Neural progenitor cell (in vitro differentiated cells): ENCODE measurements around the gene AMOTL2. TPM values are rescaled to one million over a fixed set of nuclear protein-coding genes. Genes with fewer than 3 reads are reported as not detected.
A peak's percentile ranks its signal among the peaks of the same experiment; 100 is the strongest.

Source experiments
- DNase-seq: peaks from one replicate; pipeline ENCODE4 v3.0.0-alpha.2; 2016; ENCODE audit warnings: low spot score
- H2AFZ ChIP-seq: fragments of 200-600 bp; sonication (generic); replicated peaks from 2 replicates; pipeline ENCODE4 v1.6.1; 2016; ENCODE audit warnings: antibody characterized with exemption
- H3F3A ChIP-seq: fragments of 200-600 bp; sonication (generic); 2 replicates; pipeline ENCODE4 v1.6.1; 2016; ENCODE audit warnings: antibody characterized with exemption, low read depth
- H3K27ac ChIP-seq: fragments of 200-600 bp; sonication (generic); 2 replicates; pipeline ENCODE4 v1.5.1; 2016; ENCODE audit warnings: mild to moderate bottlenecking
- H3K27me3 ChIP-seq: fragments of 200-600 bp; sonication (generic); 2 replicates; pipeline ENCODE4 v1.6.1; 2016; ENCODE audit warnings: mild to moderate bottlenecking, moderate library complexity
- H3K36me3 ChIP-seq: fragments of 200-600 bp; sonication (generic); 2 replicates; pipeline ENCODE4 v1.5.1; 2016
- H3K4me1 ChIP-seq: fragments of 200-600 bp; sonication (generic); 2 replicates; pipeline ENCODE4 v1.6.1; 2016; ENCODE audit warnings: mixed run types
- H3K4me2 ChIP-seq: fragments of 200-600 bp; sonication (generic); 2 replicates; pipeline ENCODE4 v1.6.1; 2016
- H3K4me3 ChIP-seq: fragments of 200-600 bp; sonication (generic); 2 replicates; pipeline ENCODE4 v1.5.1; 2016
- H3K79me2 ChIP-seq: fragments of 200-600 bp; sonication (generic); 2 replicates; pipeline ENCODE4 v1.6.1; 2016; ENCODE audit warnings: low read depth
- H3K9ac ChIP-seq: fragments of 200-600 bp; sonication (generic); 2 replicates; pipeline ENCODE4 v1.6.1; 2016
- H3K9me3 ChIP-seq: fragments of 200-600 bp; sonication (generic); 2 replicates; pipeline ENCODE4 v1.5.1; 2016; ENCODE audit warnings: low read depth
- H4K20me1 ChIP-seq: fragments of 200-600 bp; sonication (generic); 2 replicates; pipeline ENCODE4 v1.6.1; 2016; ENCODE audit warnings: low read depth
- H3K27ac Mint-ChIP-seq: 3 replicates; pipeline ENCODE4 v1.8.0; 2021; ENCODE audit warnings: mixed read lengths
- H3K27me3 Mint-ChIP-seq: 2 replicates; pipeline ENCODE4 v1.8.0; 2022; ENCODE audit warnings: low read depth, mild to moderate bottlenecking, inconsistent platforms, moderate library complexity, mixed read lengths; ENCODE audit not compliant: insufficient read depth
- H3K36me3 Mint-ChIP-seq: 3 replicates; pipeline ENCODE4 v1.8.0; 2021; ENCODE audit warnings: mixed read lengths
- H3K4me1 Mint-ChIP-seq: 3 replicates; pipeline ENCODE4 v1.8.0; 2021; ENCODE audit warnings: mixed read lengths
- H3K4me3 Mint-ChIP-seq: 3 replicates; pipeline ENCODE4 v1.8.0; 2021; ENCODE audit warnings: mild to moderate bottlenecking, moderate library complexity, mixed read lengths
- H3K9me3 Mint-ChIP-seq: 3 replicates; pipeline ENCODE4 v1.8.0; 2020; ENCODE audit warnings: mixed read lengths
- EZH2 ChIP-seq: fragments of 200-600 bp; sonication (generic); IDR thresholded peaks from 2 replicates; pipeline ENCODE4 v1.6.1; 2017; ENCODE audit warnings: antibody characterized with exemption, mild to moderate bottlenecking, moderate library complexity
- EZH2phosphoT487 ChIP-seq: fragments of 200-600 bp; sonication (generic); IDR thresholded peaks from 2 replicates; pipeline ENCODE4 v1.6.1; 2017; ENCODE audit warnings: antibody characterized with exemption
- total RNA-seq: library from RNA; depleted of rRNA; stranded (reverse); fragments of >200 nt; gene quantifications from 2 replicates; pipeline ENCODE4 v1.2.3, GENCODE V29; 2015; ENCODE audit warnings: low replicate concordance
- TF ChIP-seq, protein P1 (sequence below): fragments of 200-600 bp; sonication (generic); IDR thresholded peaks from 2 replicates; pipeline ENCODE4 v1.5.1; 2017; ENCODE audit warnings: antibody characterized with exemption, mild to moderate bottlenecking

AMOTL2 gene
- total RNA-seq, 1 donor from 2014 or later = 62.9 TPM

DNA sequence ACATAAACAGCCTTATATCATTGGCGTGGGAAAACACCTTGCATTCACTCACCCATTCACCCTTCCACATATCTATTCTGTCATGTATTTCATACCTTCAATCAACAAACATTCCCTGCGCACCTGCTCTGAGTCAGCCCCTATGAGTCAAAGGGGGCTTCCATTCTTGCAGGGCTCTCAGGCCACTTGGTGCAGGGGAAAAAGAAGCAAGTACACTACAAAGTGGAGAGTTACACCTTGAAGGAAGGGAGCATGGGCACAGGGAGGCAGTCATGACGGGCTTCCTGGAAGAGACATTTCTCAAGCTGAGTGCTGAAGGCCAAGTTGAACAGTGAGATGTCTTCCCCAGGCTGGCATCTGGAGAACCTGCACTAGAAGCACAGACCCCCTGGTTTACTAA lies 4.6 kb upstream of the AMOTL2 start:
- H3K4me1 Mint-ChIP-seq = peaks cover 32% of the 10 kb centered on the region
- no peaks in the 10 kb centered on the region for H3K36me3 ChIP-seq
- H3F3A ChIP-seq = peaks cover 19% of the 10 kb centered on the region
- H3K4me2 ChIP-seq = no peak overlapping the region
- no peak for DNase-seq
- no peak overlapping the region for H3K4me3 ChIP-seq
- H3K9me3 ChIP-seq = no peaks in the 10 kb centered on the region
- no peak for TF ChIP-seq EZH2
- no peaks in the 10 kb centered on the region for H3K36me3 Mint-ChIP-seq
- H3K4me3 Mint-ChIP-seq = peak overlapping the region; percentile 49
- H2AFZ ChIP-seq = no peak overlapping the region
- no peaks in the 10 kb centered on the region for H4K20me1 ChIP-seq
- H3K27ac ChIP-seq = no peak overlapping the region
- no peak overlapping the region for H3K27ac Mint-ChIP-seq
- H3K27me3 Mint-ChIP-seq = peaks cover 8% of the 10 kb centered on the region
- no peak overlapping the region for H3K9ac ChIP-seq
- peaks cover 1% of the 10 kb centered on the region for H3K9me3 Mint-ChIP-seq
- peaks cover 4% of the 10 kb centered on the region for H3K79me2 ChIP-seq
- H3K27me3 ChIP-seq = peaks cover 32% of the 10 kb centered on the region
- peaks cover 40% of the 10 kb centered on the region for H3K4me1 ChIP-seq

DNA sequence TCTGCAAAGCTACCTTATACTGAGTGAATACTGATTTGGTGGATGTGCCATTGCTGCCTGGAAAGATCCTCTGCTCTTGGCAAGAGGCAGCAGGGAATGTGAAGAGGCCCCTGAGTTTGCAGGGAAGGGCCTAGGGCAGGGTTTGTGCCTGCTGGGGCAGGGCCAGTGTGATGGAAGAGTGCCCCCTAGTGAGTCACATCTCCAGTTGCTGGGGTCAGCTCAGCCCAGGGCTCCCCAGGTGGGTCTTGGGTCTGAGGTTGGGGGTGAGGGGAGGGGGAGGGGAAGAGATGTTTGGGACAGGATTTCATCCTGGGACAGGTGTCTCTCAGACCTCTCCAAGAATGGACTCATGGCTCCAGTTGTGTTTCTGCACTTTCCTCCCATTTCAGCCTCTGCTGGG lies 4.1 kb upstream of the AMOTL2 start:
- H3K36me3 Mint-ChIP-seq = no peaks in the 10 kb centered on the region
- H3K9me3 Mint-ChIP-seq = peaks cover 1% of the 10 kb centered on the region
- Histone ChIP-seq H3K36me3 (no peaks in the 10 kb centered on the region), H3F3A (peaks cover 21% of the 10 kb centered on the region), H3K4me1 (peaks cover 40% of the 10 kb centered on the region), H2AFZ (no peak overlapping the region), H3K27me3 (peaks cover 32% of the 10 kb centered on the region), H3K27ac (no peak overlapping the region), H4K20me1 (peaks cover 2% of the 10 kb centered on the region), H3K79me2 (peaks cover 8% of the 10 kb centered on the region), H3K4me3 (no peak overlapping the region), H3K9me3 (no peaks in the 10 kb centered on the region), H3K9ac (no peak overlapping the region), H3K4me2 (peak overlapping the region; percentile 19)
- DNase-seq = peak; percentile 72
- H3K27ac Mint-ChIP-seq = no peak overlapping the region
- TF ChIP-seq, protein P1, sequence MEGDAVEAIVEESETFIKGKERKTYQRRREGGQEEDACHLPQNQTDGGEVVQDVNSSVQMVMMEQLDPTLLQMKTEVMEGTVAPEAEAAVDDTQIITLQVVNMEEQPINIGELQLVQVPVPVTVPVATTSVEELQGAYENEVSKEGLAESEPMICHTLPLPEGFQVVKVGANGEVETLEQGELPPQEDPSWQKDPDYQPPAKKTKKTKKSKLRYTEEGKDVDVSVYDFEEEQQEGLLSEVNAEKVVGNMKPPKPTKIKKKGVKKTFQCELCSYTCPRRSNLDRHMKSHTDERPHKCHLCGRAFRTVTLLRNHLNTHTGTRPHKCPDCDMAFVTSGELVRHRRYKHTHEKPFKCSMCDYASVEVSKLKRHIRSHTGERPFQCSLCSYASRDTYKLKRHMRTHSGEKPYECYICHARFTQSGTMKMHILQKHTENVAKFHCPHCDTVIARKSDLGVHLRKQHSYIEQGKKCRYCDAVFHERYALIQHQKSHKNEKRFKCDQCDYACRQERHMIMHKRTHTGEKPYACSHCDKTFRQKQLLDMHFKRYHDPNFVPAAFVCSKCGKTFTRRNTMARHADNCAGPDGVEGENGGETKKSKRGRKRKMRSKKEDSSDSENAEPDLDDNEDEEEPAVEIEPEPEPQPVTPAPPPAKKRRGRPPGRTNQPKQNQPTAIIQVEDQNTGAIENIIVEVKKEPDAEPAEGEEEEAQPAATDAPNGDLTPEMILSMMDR = peak; percentile 67
- TF ChIP-seq EZH2 = no peak
- peaks cover 32% of the 10 kb centered on the region for H3K4me1 Mint-ChIP-seq
- no peak overlapping the region for H3K4me3 Mint-ChIP-seq
- H3K27me3 Mint-ChIP-seq = peaks cover 10% of the 10 kb centered on the region

DNA sequence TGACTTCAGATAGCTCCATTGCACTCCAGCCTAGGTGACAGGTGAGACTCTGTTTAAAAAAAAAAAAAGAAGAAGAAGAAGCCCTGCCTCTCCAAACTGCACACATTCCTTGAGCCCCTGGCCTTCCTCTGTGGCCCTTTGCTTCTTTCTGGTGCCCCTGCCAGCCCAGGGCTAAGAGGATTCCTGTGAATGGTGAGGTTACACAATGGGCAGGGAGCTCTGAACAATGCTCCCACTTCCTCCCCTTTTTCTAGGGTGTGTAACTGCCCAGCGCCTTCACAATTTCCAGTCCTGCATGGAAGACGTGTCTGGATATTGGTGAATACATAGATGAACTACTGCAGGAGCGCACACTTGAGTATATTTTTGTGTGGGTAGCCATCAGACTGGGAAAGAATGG lies 3.6 kb upstream of the AMOTL2 start:
- H3K9me3 ChIP-seq = no peaks in the 10 kb centered on the region
- Mint-ChIP-seq H3K4me1 (peaks cover 36% of the 10 kb centered on the region), H3K27me3 (peaks cover 13% of the 10 kb centered on the region), H3K27ac (no peak overlapping the region), H3K9me3 (peaks cover 1% of the 10 kb centered on the region), H3K36me3 (no peaks in the 10 kb centered on the region), H3K4me3 (no peak overlapping the region)
- peak; percentile 41 for DNase-seq
- H3F3A ChIP-seq = peaks cover 21% of the 10 kb centered on the region
- H3K4me1 ChIP-seq = peaks cover 40% of the 10 kb centered on the region
- no peak overlapping the region for H2AFZ ChIP-seq
- H3K36me3 ChIP-seq = no peaks in the 10 kb centered on the region
- no peak overlapping the region for H3K9ac ChIP-seq
- peaks cover 13% of the 10 kb centered on the region for H3K79me2 ChIP-seq
- H3K27me3 ChIP-seq = peaks cover 32% of the 10 kb centered on the region
- TF ChIP-seq EZH2phosphoT487 (no peak), EZH2 (no peak)
- H3K27ac ChIP-seq = no peak overlapping the region
- H3K4me3 ChIP-seq = no peak overlapping the region
- peak overlapping the region; percentile 19 for H3K4me2 ChIP-seq
- peaks cover 7% of the 10 kb centered on the region for H4K20me1 ChIP-seq

DNA sequence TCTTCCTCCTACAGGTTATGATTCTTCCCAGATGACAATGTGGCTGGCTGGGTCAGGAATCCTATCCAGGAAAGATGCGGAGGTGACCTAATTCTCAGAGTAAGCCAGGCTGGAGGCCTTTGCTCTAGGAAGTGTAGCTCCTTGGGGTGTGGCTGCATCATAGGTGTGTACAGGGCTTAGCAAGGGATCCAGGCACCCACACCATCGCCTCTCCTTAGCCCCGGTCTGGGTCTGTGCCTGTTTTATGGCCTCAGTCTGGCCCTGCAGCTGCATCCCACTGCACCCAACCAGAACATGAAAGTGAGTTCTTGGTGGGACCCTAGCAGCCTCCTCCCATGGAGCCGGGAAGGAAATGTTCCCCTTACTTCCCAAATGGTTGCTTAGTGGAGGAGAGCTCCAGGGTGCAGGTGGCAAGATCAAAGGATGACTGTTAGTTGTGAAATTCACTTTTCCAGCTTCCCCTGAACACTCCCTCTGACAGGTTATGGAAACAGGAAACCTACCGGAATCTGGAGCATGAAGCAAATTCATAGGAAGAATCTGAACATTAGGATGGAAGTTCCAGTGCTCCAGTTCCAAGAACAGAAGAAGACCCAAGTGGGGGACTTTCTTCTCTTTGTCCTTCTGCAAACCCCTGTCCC lies 2.7 kb upstream of the AMOTL2 start:
- Histone ChIP-seq H3K36me3 (no peaks in the 10 kb centered on the region), H3K4me2 (no peak overlapping the region), H3K27ac (no peak overlapping the region), H3K79me2 (peaks cover 23% of the 10 kb centered on the region), H4K20me1 (peaks cover 17% of the 10 kb centered on the region), H3K4me1 (peaks cover 45% of the 10 kb centered on the region), H3F3A (peaks cover 21% of the 10 kb centered on the region), H3K9ac (no peak overlapping the region), H2AFZ (no peak overlapping the region), H3K27me3 (peaks cover 32% of the 10 kb centered on the region), H3K9me3 (no peaks in the 10 kb centered on the region), H3K4me3 (no peak overlapping the region)
- DNase-seq = no peak
- TF ChIP-seq, protein P1 = no peak
- TF ChIP-seq EZH2 = no peak
- TF ChIP-seq EZH2phosphoT487 = no peak
- no peaks in the 10 kb centered on the region for H3K36me3 Mint-ChIP-seq
- peaks cover 1% of the 10 kb centered on the region for H3K9me3 Mint-ChIP-seq
- H3K27me3 Mint-ChIP-seq = peaks cover 17% of the 10 kb centered on the region
- H3K4me3 Mint-ChIP-seq = no peak overlapping the region
- H3K4me1 Mint-ChIP-seq = peaks cover 44% of the 10 kb centered on the region
- H3K27ac Mint-ChIP-seq = peak overlapping the region; percentile 25
